ENCODE data around the gene ZNF470. TPM values are rescaled to one million over a fixed set of nuclear protein-coding genes. Genes with fewer than 3 reads are reported as not detected.

Gene ZNF470
- total RNA-seq, 1 donor from 2014 or later, result 3.4 TPM

DNA sequence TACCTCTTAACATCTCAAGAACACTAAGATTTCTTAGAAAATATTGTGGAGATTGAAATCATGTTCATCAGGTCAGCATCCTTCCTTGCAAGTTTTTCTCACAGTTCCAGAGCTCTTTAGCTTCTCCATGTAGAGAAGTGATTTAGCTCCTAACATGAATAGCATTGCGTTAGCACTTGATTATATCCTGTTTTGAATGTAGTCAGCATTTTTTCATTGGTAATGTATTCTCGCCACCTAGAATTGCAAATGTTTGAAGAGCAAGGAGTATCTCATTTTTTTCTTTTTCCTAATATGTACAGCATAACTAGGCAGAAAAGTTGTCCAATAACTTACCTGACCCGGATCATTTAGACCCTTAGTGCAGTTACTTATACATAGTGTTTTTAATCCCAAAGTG is 6.6 kb downstream of the ZNF470 start:
- Histone ChIP-seq H3K27ac (no peak overlapping the region), H3K27me3 (no peaks in the 10 kb centered on the region), H3K4me1 (no peaks in the 10 kb centered on the region), H3K9me3 (peaks cover 89% of the 10 kb centered on the region), H3K4me3 (no peak overlapping the region), H3K36me3 (peaks cover 38% of the 10 kb centered on the region)
- DNase-seq (no peak), ATAC-seq (no peak)
- TF ChIP-seq, protein P1, sequence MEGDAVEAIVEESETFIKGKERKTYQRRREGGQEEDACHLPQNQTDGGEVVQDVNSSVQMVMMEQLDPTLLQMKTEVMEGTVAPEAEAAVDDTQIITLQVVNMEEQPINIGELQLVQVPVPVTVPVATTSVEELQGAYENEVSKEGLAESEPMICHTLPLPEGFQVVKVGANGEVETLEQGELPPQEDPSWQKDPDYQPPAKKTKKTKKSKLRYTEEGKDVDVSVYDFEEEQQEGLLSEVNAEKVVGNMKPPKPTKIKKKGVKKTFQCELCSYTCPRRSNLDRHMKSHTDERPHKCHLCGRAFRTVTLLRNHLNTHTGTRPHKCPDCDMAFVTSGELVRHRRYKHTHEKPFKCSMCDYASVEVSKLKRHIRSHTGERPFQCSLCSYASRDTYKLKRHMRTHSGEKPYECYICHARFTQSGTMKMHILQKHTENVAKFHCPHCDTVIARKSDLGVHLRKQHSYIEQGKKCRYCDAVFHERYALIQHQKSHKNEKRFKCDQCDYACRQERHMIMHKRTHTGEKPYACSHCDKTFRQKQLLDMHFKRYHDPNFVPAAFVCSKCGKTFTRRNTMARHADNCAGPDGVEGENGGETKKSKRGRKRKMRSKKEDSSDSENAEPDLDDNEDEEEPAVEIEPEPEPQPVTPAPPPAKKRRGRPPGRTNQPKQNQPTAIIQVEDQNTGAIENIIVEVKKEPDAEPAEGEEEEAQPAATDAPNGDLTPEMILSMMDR (IDR thresholded peaks at IDR 0.05), result no peak
- intact Hi-C loops (cut with DNase I), result no loop called here

DNA sequence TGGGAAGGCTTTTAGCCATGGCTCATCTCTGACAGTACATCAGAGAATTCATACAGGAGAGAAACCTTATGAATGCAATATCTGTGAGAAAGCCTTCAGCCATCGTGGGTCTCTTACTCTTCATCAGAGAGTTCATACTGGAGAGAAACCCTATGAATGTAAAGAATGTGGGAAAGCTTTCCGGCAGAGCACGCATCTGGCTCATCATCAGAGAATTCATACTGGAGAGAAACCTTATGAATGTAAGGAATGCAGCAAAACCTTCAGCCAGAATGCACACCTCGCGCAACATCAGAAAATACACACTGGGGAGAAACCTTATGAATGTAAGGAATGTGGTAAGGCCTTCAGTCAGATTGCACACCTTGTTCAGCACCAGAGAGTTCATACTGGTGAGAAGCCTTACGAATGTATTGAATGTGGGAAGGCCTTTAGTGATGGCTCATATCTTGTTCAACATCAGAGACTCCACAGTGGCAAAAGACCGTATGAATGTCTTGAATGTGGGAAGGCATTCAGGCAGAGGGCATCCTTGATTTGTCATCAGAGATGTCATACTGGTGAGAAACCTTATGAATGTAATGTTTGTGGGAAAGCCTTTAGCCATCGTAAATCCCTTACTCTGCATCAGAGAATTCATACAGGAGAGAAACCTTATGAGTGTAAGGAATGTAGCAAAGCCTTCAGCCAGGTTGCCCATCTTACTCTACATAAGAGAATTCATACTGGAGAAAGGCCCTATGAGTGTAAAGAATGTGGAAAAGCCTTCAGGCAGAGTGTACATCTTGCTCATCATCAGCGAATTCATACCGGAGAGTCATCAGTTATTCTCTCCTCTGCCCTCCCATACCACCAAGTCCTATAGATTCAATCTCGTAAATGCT is 10.7 kb downstream of the ZNF470 start:
- intact Hi-C loops (cut with DNase I), result no loop called here
- Histone ChIP-seq H3K9me3 (peaks cover 99% of the 10 kb centered on the region), H3K4me3 (no peak overlapping the region), H3K27ac (no peak overlapping the region), H3K4me1 (no peaks in the 10 kb centered on the region), H3K36me3 (peaks cover 8% of the 10 kb centered on the region), H3K27me3 (no peaks in the 10 kb centered on the region)
- TF ChIP-seq, protein P1 (IDR thresholded peaks at IDR 0.05), result no peak
- ATAC-seq (no peak), DNase-seq (no peak)

DNA sequence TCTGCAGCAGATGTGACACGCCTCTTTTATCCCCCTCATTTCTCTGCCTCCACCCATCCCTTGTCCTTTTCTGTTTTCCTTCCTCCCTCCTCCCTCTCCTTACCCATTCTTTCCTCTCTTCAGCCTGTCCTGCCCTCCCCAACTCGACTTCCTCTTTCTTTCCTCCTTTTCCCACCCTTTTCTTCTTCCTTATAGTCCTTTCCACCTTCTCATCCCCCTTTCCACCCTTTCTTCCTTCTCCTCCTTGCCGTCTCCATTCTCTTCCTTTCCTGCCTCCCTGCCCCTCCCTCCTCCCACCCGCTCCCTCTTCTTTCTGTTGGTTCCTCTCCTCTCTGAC is 27.1 kb downstream of the ZNF470 start:
- ATAC-seq (no peak), DNase-seq (no peak)
- H3K27ac ChIP-seq, result no peak overlapping the region
- intact Hi-C loops (cut with DNase I), result no loop called here
- H3K36me3 ChIP-seq, result no peaks in the 10 kb centered on the region
- no peaks in the 10 kb centered on the region for H3K9me3 ChIP-seq
- H3K4me3 ChIP-seq, result peak overlapping the region; percentile 91
- H3K27me3 ChIP-seq, result no peaks in the 10 kb centered on the region
- H3K4me1 ChIP-seq, result peaks cover 7% of the 10 kb centered on the region
- TF ChIP-seq, protein P1 (IDR thresholded peaks at IDR 0.05), result no peak

DNA sequence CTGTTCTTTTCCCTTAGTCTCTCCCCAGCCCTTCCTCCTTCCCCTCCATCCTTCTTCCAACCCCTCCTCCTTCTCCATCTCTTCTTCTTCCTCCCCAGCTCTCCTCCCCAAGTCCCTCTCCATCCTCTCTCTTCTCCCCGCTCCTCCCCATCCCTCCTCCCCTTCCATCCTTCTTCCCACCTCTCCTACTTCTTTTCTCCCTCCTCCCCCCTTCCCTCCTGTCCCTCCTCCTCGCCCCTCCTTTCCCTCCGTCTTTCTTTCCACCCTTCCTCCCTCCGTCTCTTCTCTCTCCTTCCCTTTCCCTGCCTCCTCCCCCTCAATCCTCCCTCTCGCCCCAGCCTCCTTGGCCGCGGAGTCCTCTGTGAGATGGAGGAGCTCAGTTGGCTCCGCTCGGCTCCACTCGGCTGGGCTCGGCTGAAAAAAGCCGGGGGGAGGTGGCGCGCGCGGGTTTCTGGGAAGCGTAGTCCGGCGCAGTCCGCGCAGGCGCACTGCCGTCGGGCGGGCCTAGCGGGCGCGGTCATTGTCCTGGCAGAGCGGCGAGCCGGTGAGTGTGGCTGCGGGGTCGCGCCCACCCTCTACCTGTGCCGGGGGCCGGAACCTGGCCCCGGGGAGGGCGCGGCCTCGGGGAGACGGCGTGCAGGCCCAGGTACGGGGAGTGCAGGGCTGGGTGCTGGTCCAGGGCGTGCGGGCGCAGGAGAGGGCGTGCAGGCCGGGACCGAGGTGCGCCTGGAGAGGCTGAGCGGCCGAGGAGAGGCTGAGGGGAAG is 27.7 kb downstream of the ZNF470 start, which contains the start of gene ZNF71:
TSS of gene ZNF71 (plus strand) at position 520 of the 765 bp plus-strand sequence. CDS start 6,257 bp downstream, outside the sequence.
- Histone ChIP-seq H3K4me1 (peaks cover 7% of the 10 kb centered on the region), H3K4me3 (peak within 1 kb of the TSS; percentile 91), H3K36me3 (no peaks in the 10 kb centered on the region), H3K9me3 (no peaks in the 10 kb centered on the region), H3K27me3 (no peaks in the 10 kb centered on the region), H3K27ac (peak within 1 kb of the TSS; percentile 51)
- peak; percentile 94 for DNase-seq
- intact Hi-C loops (cut with DNase I), result no loop called here
- ATAC-seq, result peak; percentile 98
- TF ChIP-seq, protein P1 (IDR thresholded peaks at IDR 0.05), result no peak

DNA sequence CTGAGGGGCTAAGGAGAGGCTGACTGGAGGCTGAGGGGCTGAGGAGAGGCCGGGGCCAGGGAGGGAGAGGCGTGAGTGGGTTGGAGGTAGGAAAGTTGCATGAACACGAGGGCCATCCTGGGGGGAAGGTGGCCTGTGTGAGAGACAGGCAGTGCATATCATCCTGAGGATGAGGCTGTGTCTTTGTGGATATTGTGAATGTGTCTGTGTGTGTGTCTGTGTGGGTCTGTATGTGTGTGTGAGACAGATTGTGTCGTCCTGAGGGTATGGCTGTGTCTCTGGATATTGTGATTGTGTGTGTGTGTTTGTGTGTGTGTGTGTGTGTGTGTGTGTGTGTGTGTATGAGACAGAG is 28.3 kb downstream of the ZNF470 start:
- Histone ChIP-seq H3K9me3 (no peaks in the 10 kb centered on the region), H3K4me1 (peaks cover 7% of the 10 kb centered on the region), H3K27me3 (no peaks in the 10 kb centered on the region), H3K36me3 (peaks cover under 1% of the 10 kb centered on the region), H3K4me3 (peak overlapping the region; percentile 91), H3K27ac (peak overlapping the region; percentile 51)
- peak; percentile 39 for ATAC-seq
- intact Hi-C loops (cut with DNase I), result no loop called here
- no peak for DNase-seq
- TF ChIP-seq, protein P1 (IDR thresholded peaks at IDR 0.05), result no peak

All from upper lobe of right lung (tissue), 1 donor.